ENCODE results near the gene APOBEC3C. TPM values are rescaled to one million over a fixed set of nuclear protein-coding genes. Genes with fewer than 3 reads are reported as not detected.
"Not testable (repeated sequence)": the region's sequence is repeated elsewhere in the genome, so short reads cannot be mapped to it uniquely, and the experiment has no call there.

Gene APOBEC3C
- total and polyA plus RNA-seq, 2 donors (not counting 1 experiment from before 2014, with no cell fraction given), result 19.2 to 44.5 TPM

DNA sequence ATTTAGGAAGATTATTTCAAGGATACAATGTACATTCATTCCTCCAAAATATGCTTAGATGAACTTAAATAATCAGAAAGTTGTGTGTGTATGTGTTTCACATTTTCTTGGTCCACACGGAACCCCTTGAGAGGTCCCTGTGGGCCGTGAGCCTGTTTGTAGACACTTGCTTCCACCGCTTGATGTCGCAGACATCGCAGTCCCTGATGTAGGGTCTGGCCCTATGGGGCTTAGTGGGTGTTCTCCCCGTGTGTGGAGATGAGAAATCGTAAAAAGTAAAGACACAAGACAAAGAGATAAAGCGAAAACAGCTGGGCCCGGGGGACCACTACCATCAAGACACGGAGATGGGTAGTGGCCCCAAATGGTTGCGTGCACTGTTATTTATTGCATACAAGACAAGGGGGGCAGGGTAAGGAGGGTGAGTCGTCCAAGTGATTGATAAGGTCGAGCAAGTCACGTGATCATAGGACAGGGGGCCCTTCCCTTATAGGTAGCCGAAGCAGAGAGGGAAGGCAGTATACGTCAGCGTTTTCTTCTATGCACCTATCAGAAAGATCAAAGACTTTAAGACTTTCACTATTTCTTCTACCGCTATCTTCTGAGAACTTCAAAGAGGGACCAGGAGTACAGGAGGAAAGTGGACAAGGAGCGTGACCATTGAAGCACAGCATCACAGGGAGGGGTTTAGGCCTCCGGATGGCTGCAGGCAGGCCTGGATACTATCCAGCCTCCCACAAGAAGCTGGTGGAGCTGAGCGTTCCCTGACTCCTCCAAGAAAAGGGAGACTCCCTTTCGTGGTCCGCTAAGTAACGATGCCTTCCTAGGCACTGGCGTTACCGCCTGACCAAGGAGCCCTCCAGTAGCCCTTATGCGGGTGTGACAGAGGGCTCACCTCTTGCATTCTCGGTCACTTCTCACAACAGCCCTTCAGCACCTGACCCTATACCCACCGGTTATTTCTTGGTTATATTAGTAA, 1.2 kb upstream of the APOBEC3C start:
- Histone ChIP-seq H4K20me1 (ENCODE audit: control insufficient read depth, extremely low read depth, insufficient read depth, low read length) (no peaks in the 10 kb centered on the region), H3K4me2 (ENCODE audit: extremely low read depth, insufficient read depth, low read length) (no peak overlapping the region), H3K27me3 (ENCODE audit: control insufficient read depth, insufficient read depth, low read length) (no peaks in the 10 kb centered on the region), H3K27ac (ENCODE audit: insufficient read depth, low read length) (no peak overlapping the region), H3K9me3 (ENCODE audit: control insufficient read depth, insufficient read depth, low read depth, low read length) (no peaks in the 10 kb centered on the region), H3K79me2 (ENCODE audit: control insufficient read depth, insufficient read depth, low read length) (peaks cover 12% of the 10 kb centered on the region), H3K4me1 (ENCODE audit: control insufficient read depth, extremely low read depth, insufficient read depth, low read length) (peaks cover 4% of the 10 kb centered on the region), H2AFZ (ENCODE audit: low read length) (no peak overlapping the region), H3K36me3 (ENCODE audit: control insufficient read depth, insufficient read depth, low read length) (peaks cover 2% of the 10 kb centered on the region), H3K9ac (ENCODE audit: insufficient read depth, low read length) (no peak overlapping the region), H3K4me3 (replicated peaks in 1 of 4; ENCODE audit: control extremely low read depth in 1 of 4, insufficient read depth in 1 of 4, low read depth in 3 of 4, low read length in 4 of 4) (no peak overlapping the region)
- no peak for TF ChIP-seq CTCF (conservative IDR thresholded peaks at IDR 0.05 in 1 of 2, IDR thresholded peaks at IDR 0.05 in 1 of 2; ENCODE audit: low read depth in 1 of 2, low read length in 2 of 2)
- no peak for TF ChIP-seq EZH2 (IDR thresholded peaks at IDR 0.05; ENCODE audit: low read length, missing control alignments)
- no peak for DNase-seq (ENCODE audit: low read depth in 2 of 2)

DNA sequence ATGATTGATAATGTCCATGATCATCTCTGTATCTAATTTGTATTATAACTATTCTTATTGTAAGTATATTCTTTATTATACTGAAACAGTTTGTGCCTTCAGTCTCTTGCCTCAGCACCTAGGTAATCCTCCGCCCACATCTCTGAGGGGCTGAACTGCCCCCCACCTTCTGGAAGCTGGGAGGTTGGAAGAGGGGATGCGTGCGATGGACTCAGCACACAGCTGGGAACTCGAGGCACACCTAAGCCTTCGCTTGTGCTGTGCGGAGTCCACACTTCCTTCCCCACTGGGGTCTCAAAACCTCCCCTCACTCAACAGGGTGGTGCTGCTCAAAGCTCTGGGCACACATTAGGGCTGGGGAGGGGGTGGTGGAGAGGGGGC, 506 bp upstream of the APOBEC3C start:
- not testable (repeated sequence) for H3K36me3 ChIP-seq (ENCODE audit: control insufficient read depth, insufficient read depth, low read length); H3K27ac ChIP-seq (ENCODE audit: insufficient read depth, low read length); H3K4me1 ChIP-seq (ENCODE audit: control insufficient read depth, extremely low read depth, insufficient read depth, low read length); H3K27me3 ChIP-seq (ENCODE audit: control insufficient read depth, insufficient read depth, low read length); H3K9ac ChIP-seq (ENCODE audit: insufficient read depth, low read length); H4K20me1 ChIP-seq (ENCODE audit: control insufficient read depth, extremely low read depth, insufficient read depth, low read length); DNase-seq (ENCODE audit: low read depth in 2 of 2); H3K9me3 ChIP-seq (ENCODE audit: control insufficient read depth, insufficient read depth, low read depth, low read length)
- Histone ChIP-seq H3K79me2 (ENCODE audit: control insufficient read depth, insufficient read depth, low read length) (peaks cover 12% of the 10 kb centered on the region), H3K4me2 (ENCODE audit: extremely low read depth, insufficient read depth, low read length) (peak overlapping the region; percentile 40), H2AFZ (ENCODE audit: low read length) (peak overlapping the region; percentile 16), H3K4me3 (replicated peaks in 1 of 4; ENCODE audit: control extremely low read depth in 1 of 4, insufficient read depth in 1 of 4, low read depth in 3 of 4, low read length in 4 of 4) (peak overlapping the region in 2 of 4 experiments; percentile 71 to 73)

DNA sequence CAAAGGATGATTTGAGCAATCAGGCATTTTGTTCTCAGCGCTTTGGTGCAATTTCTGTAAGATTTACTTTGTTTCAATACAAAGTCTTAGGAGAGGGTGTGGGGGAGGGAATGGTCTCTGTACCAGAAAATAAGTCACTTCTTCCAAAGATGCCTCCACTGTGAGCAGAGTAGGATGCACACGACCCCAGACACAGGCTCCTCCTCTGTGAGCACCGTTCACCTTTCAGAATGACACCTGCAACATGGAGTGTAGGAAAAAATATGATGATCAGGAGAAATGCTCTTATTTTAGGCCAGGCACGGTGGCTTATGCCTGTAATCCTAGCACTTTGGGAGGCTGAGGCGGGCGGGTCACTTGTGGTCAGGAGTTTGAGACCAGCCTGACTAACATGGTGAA, 665 bp downstream of the APOBEC3C start:
- DNase-seq (ENCODE audit: low read depth in 2 of 2), result peak; percentile 14
- not testable (repeated sequence) for H3K9me3 ChIP-seq (ENCODE audit: control insufficient read depth, insufficient read depth, low read depth, low read length); H3K27me3 ChIP-seq (ENCODE audit: control insufficient read depth, insufficient read depth, low read length); H3K9ac ChIP-seq (ENCODE audit: insufficient read depth, low read length); H3K4me1 ChIP-seq (ENCODE audit: control insufficient read depth, extremely low read depth, insufficient read depth, low read length); H2AFZ ChIP-seq (ENCODE audit: low read length); H3K36me3 ChIP-seq (ENCODE audit: control insufficient read depth, insufficient read depth, low read length); H4K20me1 ChIP-seq (ENCODE audit: control insufficient read depth, extremely low read depth, insufficient read depth, low read length)
- Histone ChIP-seq H3K4me3 (replicated peaks in 1 of 4; ENCODE audit: control extremely low read depth in 1 of 4, insufficient read depth in 1 of 4, low read depth in 3 of 4, low read length in 4 of 4) (peak overlapping the region; percentile 41 to 73 (median 56)), H3K4me2 (ENCODE audit: extremely low read depth, insufficient read depth, low read length) (peak overlapping the region; percentile 77), H3K27ac (ENCODE audit: insufficient read depth, low read length) (peak overlapping the region; percentile 15), H3K79me2 (ENCODE audit: control insufficient read depth, insufficient read depth, low read length) (peaks cover 12% of the 10 kb centered on the region)

- H3K36me3 ChIP-seq (ENCODE audit: control insufficient read depth, insufficient read depth, low read length), result peaks cover 4% of the 10 kb centered on the region
- H3K9me3 ChIP-seq (ENCODE audit: control insufficient read depth, insufficient read depth, low read depth, low read length), result no peaks in the 10 kb centered on the region
- no peaks in the 10 kb centered on the region for H4K20me1 ChIP-seq (ENCODE audit: control insufficient read depth, extremely low read depth, insufficient read depth, low read length)
- no peak overlapping the region for H3K4me3 ChIP-seq (replicated peaks in 1 of 4; ENCODE audit: control extremely low read depth in 1 of 4, insufficient read depth in 1 of 4, low read depth in 3 of 4, low read length in 4 of 4)
- H3K79me2 ChIP-seq (ENCODE audit: control insufficient read depth, insufficient read depth, low read length), result peaks cover 12% of the 10 kb centered on the region
- no peaks in the 10 kb centered on the region for H3K27me3 ChIP-seq (ENCODE audit: control insufficient read depth, insufficient read depth, low read length)
- H3K4me2 ChIP-seq (ENCODE audit: extremely low read depth, insufficient read depth, low read length), result no peak overlapping the region
- H2AFZ ChIP-seq (ENCODE audit: low read length), result no peak overlapping the region
- H3K9ac ChIP-seq (ENCODE audit: insufficient read depth, low read length), result no peak overlapping the region
- DNase-seq (ENCODE audit: low read depth in 2 of 2), result no peak
- peaks cover 4% of the 10 kb centered on the region for H3K4me1 ChIP-seq (ENCODE audit: control insufficient read depth, extremely low read depth, insufficient read depth, low read length)
- TF ChIP-seq EZH2 (IDR thresholded peaks at IDR 0.05; ENCODE audit: low read length, missing control alignments) (no peak), CTCF (conservative IDR thresholded peaks at IDR 0.05 in 1 of 2, IDR thresholded peaks at IDR 0.05 in 1 of 2; ENCODE audit: low read depth in 1 of 2, low read length in 2 of 2) (no peak)
- no peak overlapping the region for H3K27ac ChIP-seq (ENCODE audit: insufficient read depth, low read length)
Observed at GRCh38 chr22:39016592-39016991, 2.5 kb downstream of the APOBEC3C start.
